ENCODE data around the gene TMEM272. TPM values are rescaled to one million over a fixed set of nuclear protein-coding genes. Genes with fewer than 3 reads are reported as not detected.
A peak's percentile ranks its signal among the peaks of the same experiment; 100 is the strongest.

Gene TMEM272
- total and polyA plus RNA-seq, 2 experiments from 2014 or later, result not detected

- in situ Hi-C loops (cut with MboI), result no loop called here
Observed at GRCh38 chr13:51803422-51804294, 41.3 kb downstream of the TMEM272 start, which contains the start of gene DHRS12. TSS of gene DHRS12 (minus strand) at chr13:51804163. CDS start at chr13:51799659, 4,504 bp downstream.

GRCh38 chr13:51802631-51803418 is 42.2 kb downstream of the TMEM272 start:
- no peaks in the 10 kb centered on the region for H3K9me2 ChIP-seq (ENCODE audit: insufficient read depth)
- TF ChIP-seq EZH2 (IDR thresholded peaks at IDR 0.05; ENCODE audit: insufficient read depth, poor library complexity, severe bottlenecking), result no peak
- TF ChIP-seq EZH2phosphoT487 (IDR thresholded peaks at IDR 0.05; ENCODE audit: insufficient read depth, low read depth), result no peak
- H3K27me3 ChIP-seq (replicated peaks; ENCODE audit: insufficient read depth), result no peaks in the 10 kb centered on the region
- H3K36me3 ChIP-seq (ENCODE audit: low read depth), result no peaks in the 10 kb centered on the region
- H3K4me3 ChIP-seq, result peak overlapping the region; percentile 85
- no peaks in the 10 kb centered on the region for H3K79me2 ChIP-seq (ENCODE audit: insufficient read depth)
- peak overlapping the region; percentile 91 for H3K9ac ChIP-seq
- 37 to 40% methylated on average over 9 of the region's 9 CpGs for WGBS, 2 experiments (ENCODE audit: low coverage in 1 of 2, low lambda C conversion rate in 2 of 2, missing lambda C conversion rate in 2 of 2)
- H3K4me1 ChIP-seq (ENCODE audit: insufficient read depth), result peaks cover 17% of the 10 kb centered on the region
- peak overlapping the region; percentile 88 for H3K27ac ChIP-seq
- peak overlapping the region; percentile 87 for H3K4me2 ChIP-seq (ENCODE audit: unreplicated experiment)
- in situ Hi-C loops (cut with MboI), result no loop called here
- peaks cover 25% of the 10 kb centered on the region for H3F3A ChIP-seq (ENCODE audit: insufficient read depth)
- no peaks in the 10 kb centered on the region for H3K9me3 ChIP-seq (ENCODE audit: low read depth)
- H2AFZ ChIP-seq, result peak overlapping the region; percentile 77
- DNase-seq, result peak; percentile 26
- H4K20me1 ChIP-seq (ENCODE audit: insufficient read depth), result no peaks in the 10 kb centered on the region

More at GRCh38 chr13:51803422-51804294, 41.3 kb downstream of the TMEM272 start, which contains the start of gene DHRS12:
- Histone ChIP-seq H3K9me3 (ENCODE audit: low read depth) (no peaks in the 10 kb centered on the region), H3K4me3 (peak within 1 kb of the TSS; percentile 85), H3K27me3 (replicated peaks; ENCODE audit: insufficient read depth) (no peaks in the 10 kb centered on the region), H3K4me1 (ENCODE audit: insufficient read depth) (peaks cover 17% of the 10 kb centered on the region), H3K9ac (peak within 1 kb of the TSS; percentile 91), H3K9me2 (ENCODE audit: insufficient read depth) (no peaks in the 10 kb centered on the region), H4K20me1 (ENCODE audit: insufficient read depth) (no peaks in the 10 kb centered on the region), H3F3A (ENCODE audit: insufficient read depth) (peaks cover 25% of the 10 kb centered on the region), H2AFZ (peak within 1 kb of the TSS; percentile 77), H3K4me2 (ENCODE audit: unreplicated experiment) (peak within 1 kb of the TSS; percentile 87), H3K27ac (peak within 1 kb of the TSS; percentile 88), H3K79me2 (ENCODE audit: insufficient read depth) (no peaks in the 10 kb centered on the region), H3K36me3 (ENCODE audit: low read depth) (no peaks in the 10 kb centered on the region)
- DNase-seq, result peak; percentile 96
- no peak for TF ChIP-seq EZH2 (IDR thresholded peaks at IDR 0.05; ENCODE audit: insufficient read depth, poor library complexity, severe bottlenecking)
- no peak for TF ChIP-seq EZH2phosphoT487 (IDR thresholded peaks at IDR 0.05; ENCODE audit: insufficient read depth, low read depth)
- WGBS, 2 experiments (ENCODE audit: low coverage in 1 of 2, low lambda C conversion rate in 2 of 2, missing lambda C conversion rate in 2 of 2), result 2% methylated on average over 63 to 74 of the region's 91 CpGs

- Histone ChIP-seq H3K4me2 (ENCODE audit: unreplicated experiment) (no peak overlapping the region), H2AFZ (no peak overlapping the region), H4K20me1 (ENCODE audit: insufficient read depth) (no peaks in the 10 kb centered on the region), H3K9ac (0 out of 2 replicates have a peak overlapping the region, but pooled peaks have one; percentile 3), H3K4me3 (no peak overlapping the region), H3K4me1 (ENCODE audit: insufficient read depth) (peaks cover 17% of the 10 kb centered on the region), H3K27me3 (replicated peaks; ENCODE audit: insufficient read depth) (no peaks in the 10 kb centered on the region), H3K9me3 (ENCODE audit: low read depth) (no peaks in the 10 kb centered on the region), H3K9me2 (ENCODE audit: insufficient read depth) (no peaks in the 10 kb centered on the region), H3F3A (ENCODE audit: insufficient read depth) (peaks cover 25% of the 10 kb centered on the region), H3K27ac (peak overlapping the region; percentile 88), H3K36me3 (ENCODE audit: low read depth) (no peaks in the 10 kb centered on the region), H3K79me2 (ENCODE audit: insufficient read depth) (no peaks in the 10 kb centered on the region)
- WGBS, 2 experiments (ENCODE audit: low coverage in 1 of 2, low lambda C conversion rate in 2 of 2, missing lambda C conversion rate in 2 of 2), result 37 to 38% methylated on average over 7 of the region's 7 CpGs
- DNase-seq, result peak; percentile 36
- TF ChIP-seq EZH2 (IDR thresholded peaks at IDR 0.05; ENCODE audit: insufficient read depth, poor library complexity, severe bottlenecking), result no peak
- TF ChIP-seq EZH2phosphoT487 (IDR thresholded peaks at IDR 0.05; ENCODE audit: insufficient read depth, low read depth), result no peak
- in situ Hi-C loops (cut with MboI), result no loop called here
Observed at GRCh38 chr13:51801631-51802099, 43.3 kb downstream of the TMEM272 start.

GRCh38 chr13:51800486-51800885 is 44.5 kb downstream of the TMEM272 start:
- in situ Hi-C loops (cut with MboI), result no loop called here
- H3K79me2 ChIP-seq (ENCODE audit: insufficient read depth), result no peaks in the 10 kb centered on the region
- no peak overlapping the region for H3K4me3 ChIP-seq
- WGBS, 2 experiments (ENCODE audit: low coverage in 1 of 2, low lambda C conversion rate in 2 of 2, missing lambda C conversion rate in 2 of 2), result 60 to 62% methylated on average over 5 of the region's 5 CpGs
- no peaks in the 10 kb centered on the region for H3K9me2 ChIP-seq (ENCODE audit: insufficient read depth)
- no peaks in the 10 kb centered on the region for H4K20me1 ChIP-seq (ENCODE audit: insufficient read depth)
- no peaks in the 10 kb centered on the region for H3K27me3 ChIP-seq (replicated peaks; ENCODE audit: insufficient read depth)
- H3K9ac ChIP-seq, result no peak overlapping the region
- no peak overlapping the region for H3K27ac ChIP-seq
- H3K4me2 ChIP-seq (ENCODE audit: unreplicated experiment), result no peak overlapping the region
- DNase-seq, result no peak
- no peak for TF ChIP-seq EZH2phosphoT487 (IDR thresholded peaks at IDR 0.05; ENCODE audit: insufficient read depth, low read depth)
- TF ChIP-seq EZH2 (IDR thresholded peaks at IDR 0.05; ENCODE audit: insufficient read depth, poor library complexity, severe bottlenecking), result no peak
- H3K9me3 ChIP-seq (ENCODE audit: low read depth), result no peaks in the 10 kb centered on the region
- no peak overlapping the region for H2AFZ ChIP-seq
- H3F3A ChIP-seq (ENCODE audit: insufficient read depth), result peaks cover 22% of the 10 kb centered on the region
- H3K36me3 ChIP-seq (ENCODE audit: low read depth), result no peaks in the 10 kb centered on the region
- peaks cover 17% of the 10 kb centered on the region for H3K4me1 ChIP-seq (ENCODE audit: insufficient read depth)
